HPDE6-E6E7 (cell line): ENCODE measurements around the gene SELE.
"Not testable (repeated sequence)": the region's sequence is repeated elsewhere in the genome, so short reads cannot be mapped to it uniquely, and the experiment has no call there.

Source experiments
- DNase-seq: peaks from one replicate; pipeline ENCODE4 v3.0.0; 2011; ENCODE audit warnings: missing footprints; ENCODE audit errors: extremely low spot score

Gene SELE

GRCh38 chr1:169723763-169724162 lies 10.1 kb downstream of the SELE start:
- no peak for DNase-seq

GRCh38 chr1:169722779-169723178 lies 11.1 kb downstream of the SELE start:
- DNase-seq = no peak

- not testable (repeated sequence) for DNase-seq
Observed at GRCh38 chr1:169715100-169715499, 18.8 kb downstream of the SELE start.

- not testable (repeated sequence) for DNase-seq
Observed at GRCh38 chr1:169713090-169713489, 20.8 kb downstream of the SELE start.

GRCh38 chr1:169712309-169712631 lies 21.6 kb downstream of the SELE start:
- no peak for DNase-seq

- DNase-seq = peak; percentile 67
Observed at GRCh38 chr1:169711469-169712308, 22.2 kb downstream of the SELE start, which contains the start of gene SELL. Gene SELL, minus strand, starts transcription at chr1:169711620. Its CDS starts 122 bp downstream, at chr1:169711498.

GRCh38 chr1:169708647-169709046 lies 25.2 kb downstream of the SELE start:
- DNase-seq = no peak

GRCh38 chr1:169707912-169708604 lies 25.8 kb downstream of the SELE start:
- no peak for DNase-seq

GRCh38 chr1:169704797-169705196 lies 29.1 kb downstream of the SELE start:
- no peak for DNase-seq

- DNase-seq = no peak
Observed at GRCh38 chr1:169701261-169702005, 32.4 kb downstream of the SELE start.

- no peak for DNase-seq
Observed at GRCh38 chr1:169699707-169700106, 34.2 kb downstream of the SELE start.

- no peak for DNase-seq
Observed at GRCh38 chr1:169698976-169699375, 34.9 kb downstream of the SELE start.

- DNase-seq = no peak
Observed at GRCh38 chr1:169697755-169698154, 36.1 kb downstream of the SELE start.

GRCh38 chr1:169696273-169697100 lies 37.4 kb downstream of the SELE start:
- DNase-seq = no peak

GRCh38 chr1:169694304-169695075 lies 39.4 kb downstream of the SELE start:
- no peak for DNase-seq

GRCh38 chr1:169692756-169693460 lies 41.0 kb downstream of the SELE start:
- DNase-seq = no peak

- no peak for DNase-seq
Observed at GRCh38 chr1:169690489-169690888, 43.4 kb downstream of the SELE start.

GRCh38 chr1:169689395-169689794 lies 44.5 kb downstream of the SELE start:
- DNase-seq = no peak

GRCh38 chr1:169688377-169688776 lies 45.5 kb downstream of the SELE start:
- DNase-seq = not testable (repeated sequence)

GRCh38 chr1:169683661-169684060 lies 50.2 kb downstream of the SELE start:
- DNase-seq = no peak
